SU-DHL-6 (cell line): Measurements from ENCODE around the gene PRKCE.

ENCODE experiments used
- H2AFZ ChIP-seq: fragments of 200-600 bp; sonication (generic); 2 replicates; pipeline ENCODE4 v1.6.1; 2014; ENCODE audit warnings: low read depth, mild to moderate bottlenecking, moderate library complexity, mixed read lengths, antibody characterized with exemption, low read length; ENCODE audit not compliant: severe bottlenecking
- H3F3A ChIP-seq: fragments of 200-600 bp; shearing (Covaris generic); 2 replicates; pipeline ENCODE4 v1.6.0; 2016; ENCODE audit warnings: antibody characterized with exemption, mild to moderate bottlenecking; ENCODE audit not compliant: insufficient read depth
- H3K27ac ChIP-seq: fragments of 200-600 bp; sonication (generic); 2 replicates; pipeline ENCODE4 v1.5.1; 2016; ENCODE audit warnings: low read depth, mild to moderate bottlenecking, low read length, moderate library complexity, mixed read lengths
- H3K27me3 ChIP-seq: fragments of 200-600 bp; sonication (generic), shearing (Covaris generic); 2 replicates; pipeline ENCODE4 v1.6.0; 2014; ENCODE audit warnings: mild to moderate bottlenecking, low read length
- H3K36me3 ChIP-seq: fragments of 200-600 bp; sonication (generic); 2 replicates; pipeline ENCODE4 v1.6.1; 2014; ENCODE audit warnings: mild to moderate bottlenecking, low read length, mixed read lengths
- H3K4me2 ChIP-seq: fragments of 300-600, 200-600 bp; shearing (Covaris generic), sonication (generic); 2 replicates; pipeline ENCODE4 v1.6.0; 2014; ENCODE audit warnings: low read length, low read depth, mild to moderate bottlenecking; ENCODE audit not compliant: poor library complexity, severe bottlenecking
- H3K4me3 ChIP-seq: fragments of 200-600 bp; sonication (generic); 2 replicates; pipeline ENCODE4 v1.5.1; 2014; ENCODE audit warnings: antibody characterized with exemption, low read length, mild to moderate bottlenecking, mixed read lengths; ENCODE audit not compliant: insufficient read depth, poor library complexity, severe bottlenecking
- H3K79me2 ChIP-seq: fragments of 200-600 bp; sonication (generic); 2 replicates; pipeline ENCODE4 v1.6.1; 2014; ENCODE audit warnings: mild to moderate bottlenecking, low read length, moderate library complexity; ENCODE audit not compliant: insufficient read depth
- H3K9ac ChIP-seq: fragments of 200-600 bp; sonication (generic); 2 replicates; pipeline ENCODE4 v1.7.0; 2014; ENCODE audit warnings: mild to moderate bottlenecking, low read length
- H3K9me2 ChIP-seq: fragments of 200-600 bp; sonication (generic); replicated peaks from 2 replicates; pipeline ENCODE4 v1.6.1; 2014; ENCODE audit warnings: low read length; ENCODE audit not compliant: insufficient read depth
- H3K9me3 ChIP-seq: fragments of 200-600 bp; sonication (generic); 2 replicates; pipeline ENCODE4 v1.6.1; 2014; ENCODE audit warnings: low read length, mixed read lengths; ENCODE audit not compliant: insufficient read depth
- H4K20me1 ChIP-seq: fragments of 200-600 bp; sonication (generic); 2 replicates; pipeline ENCODE4 v1.6.1; 2014; ENCODE audit warnings: low read depth, mild to moderate bottlenecking, antibody characterized with exemption, low read length, moderate library complexity, mixed read lengths
- EZH2phosphoT487 ChIP-seq: fragments of 200-600 bp; sonication (generic), shearing (Covaris generic); conservative IDR thresholded peaks from 2 replicates; pipeline ENCODE4 v1.6.1; 2018; ENCODE audit warnings: mild to moderate bottlenecking, antibody characterized with exemption, low read length, moderate library complexity, mixed read lengths
- TF ChIP-seq, protein P1 (sequence below): fragments of 200-600 bp; sonication (generic); IDR thresholded peaks from one replicate; pipeline ENCODE4 v1.5.1; 2017; ENCODE audit warnings: antibody characterized with exemption, mild to moderate bottlenecking, low read length, moderate library complexity; ENCODE audit not compliant: insufficient read depth, poor library complexity, severe bottlenecking

The PRKCE gene

DNA sequence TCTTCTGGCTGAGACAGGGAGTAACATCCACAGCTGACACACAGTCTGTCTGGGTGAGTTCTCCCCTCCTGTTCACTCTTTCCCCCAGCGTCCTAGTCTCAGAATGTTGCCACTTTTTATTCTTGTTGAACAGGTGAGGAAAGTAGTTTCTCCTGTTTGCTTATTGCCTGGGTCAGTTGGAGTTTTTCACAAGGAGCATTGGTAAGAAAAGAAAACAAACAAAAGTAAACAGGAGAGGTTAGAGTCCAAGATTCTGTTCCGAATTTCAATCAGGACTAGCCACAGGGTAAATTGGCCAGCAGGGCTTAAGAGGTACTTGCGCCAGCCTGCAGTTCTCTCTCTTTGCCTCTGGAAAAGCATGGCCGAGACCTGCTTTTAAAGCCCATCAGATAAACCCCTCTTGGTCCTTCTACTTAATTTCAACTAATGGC lies 390.7 kb downstream of the PRKCE start:
- Histone ChIP-seq H4K20me1 (no peaks in the 10 kb centered on the region), H3K79me2 (no peaks in the 10 kb centered on the region), H3F3A (no peaks in the 10 kb centered on the region), H2AFZ (no peak overlapping the region), H3K4me2 (no peak overlapping the region), H3K27ac (no peak overlapping the region), H3K9ac (no peak overlapping the region), H3K9me3 (no peaks in the 10 kb centered on the region), H3K36me3 (no peaks in the 10 kb centered on the region), H3K9me2 (no peaks in the 10 kb centered on the region), H3K27me3 (no peaks in the 10 kb centered on the region), H3K4me3 (no peak overlapping the region)
- no peak for TF ChIP-seq EZH2phosphoT487
- TF ChIP-seq, protein P1, sequence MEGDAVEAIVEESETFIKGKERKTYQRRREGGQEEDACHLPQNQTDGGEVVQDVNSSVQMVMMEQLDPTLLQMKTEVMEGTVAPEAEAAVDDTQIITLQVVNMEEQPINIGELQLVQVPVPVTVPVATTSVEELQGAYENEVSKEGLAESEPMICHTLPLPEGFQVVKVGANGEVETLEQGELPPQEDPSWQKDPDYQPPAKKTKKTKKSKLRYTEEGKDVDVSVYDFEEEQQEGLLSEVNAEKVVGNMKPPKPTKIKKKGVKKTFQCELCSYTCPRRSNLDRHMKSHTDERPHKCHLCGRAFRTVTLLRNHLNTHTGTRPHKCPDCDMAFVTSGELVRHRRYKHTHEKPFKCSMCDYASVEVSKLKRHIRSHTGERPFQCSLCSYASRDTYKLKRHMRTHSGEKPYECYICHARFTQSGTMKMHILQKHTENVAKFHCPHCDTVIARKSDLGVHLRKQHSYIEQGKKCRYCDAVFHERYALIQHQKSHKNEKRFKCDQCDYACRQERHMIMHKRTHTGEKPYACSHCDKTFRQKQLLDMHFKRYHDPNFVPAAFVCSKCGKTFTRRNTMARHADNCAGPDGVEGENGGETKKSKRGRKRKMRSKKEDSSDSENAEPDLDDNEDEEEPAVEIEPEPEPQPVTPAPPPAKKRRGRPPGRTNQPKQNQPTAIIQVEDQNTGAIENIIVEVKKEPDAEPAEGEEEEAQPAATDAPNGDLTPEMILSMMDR = no peak

DNA sequence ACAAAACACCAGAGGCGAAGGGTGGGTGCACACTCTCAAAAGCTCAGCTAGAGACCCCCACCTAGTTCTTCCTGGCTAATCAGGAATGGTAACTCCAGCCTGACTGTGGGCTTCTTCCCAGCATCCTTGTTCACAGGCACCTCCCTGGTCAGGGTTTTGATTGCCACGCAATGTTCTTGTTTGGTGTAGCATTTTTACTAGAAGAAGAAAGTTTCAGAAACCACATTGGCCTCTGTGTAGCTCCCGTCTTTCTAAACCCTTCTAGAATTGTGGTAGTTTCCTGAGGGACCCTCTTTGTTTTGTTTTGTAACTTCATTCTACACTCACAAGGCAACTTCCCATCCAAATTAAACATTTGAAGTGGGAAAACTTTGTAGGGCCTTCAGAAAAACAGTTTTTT lies 391.2 kb downstream of the PRKCE start:
- H3K9me3 ChIP-seq = no peaks in the 10 kb centered on the region
- no peak overlapping the region for H2AFZ ChIP-seq
- H3K9me2 ChIP-seq = no peaks in the 10 kb centered on the region
- H3K4me3 ChIP-seq = no peak overlapping the region
- H3K27me3 ChIP-seq = no peaks in the 10 kb centered on the region
- no peaks in the 10 kb centered on the region for H3F3A ChIP-seq
- H3K36me3 ChIP-seq = no peaks in the 10 kb centered on the region
- no peak overlapping the region for H3K4me2 ChIP-seq
- no peak overlapping the region for H3K9ac ChIP-seq
- H3K79me2 ChIP-seq = no peaks in the 10 kb centered on the region
- TF ChIP-seq EZH2phosphoT487 = no peak
- TF ChIP-seq, protein P1 = no peak
- H4K20me1 ChIP-seq = no peaks in the 10 kb centered on the region
- no peak overlapping the region for H3K27ac ChIP-seq

DNA sequence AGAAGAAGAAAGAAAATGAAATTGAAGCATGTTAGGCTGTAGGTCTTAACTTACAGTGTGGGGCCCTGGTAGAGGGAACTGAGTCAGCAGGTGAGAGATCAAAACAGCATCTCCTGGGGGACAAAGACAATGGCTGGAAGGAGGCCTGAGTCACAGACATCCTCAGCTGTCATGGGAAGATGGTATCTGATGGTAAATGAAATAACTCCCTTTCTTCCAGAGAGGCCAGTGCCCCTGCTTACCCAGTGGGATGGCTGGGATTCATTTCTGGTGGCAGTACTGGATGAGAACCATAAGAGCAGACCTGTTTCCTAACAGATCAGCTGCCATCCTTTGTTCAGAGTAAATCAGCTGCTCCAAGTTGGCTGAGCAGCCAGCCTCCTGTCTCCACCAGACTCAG lies 394.4 kb downstream of the PRKCE start:
- Histone ChIP-seq H3K79me2 (no peaks in the 10 kb centered on the region), H2AFZ (no peak overlapping the region), H3K27me3 (no peaks in the 10 kb centered on the region), H3K9me3 (no peaks in the 10 kb centered on the region), H3K36me3 (no peaks in the 10 kb centered on the region), H3K27ac (no peak overlapping the region), H3K9me2 (no peaks in the 10 kb centered on the region), H3K4me3 (no peak overlapping the region), H3K4me2 (no peak overlapping the region), H4K20me1 (no peaks in the 10 kb centered on the region), H3K9ac (no peak overlapping the region), H3F3A (no peaks in the 10 kb centered on the region)
- TF ChIP-seq, protein P1 = no peak
- TF ChIP-seq EZH2phosphoT487 = no peak
